GM12891 (cell line): ENCODE measurements around the gene KCNIP4.

Source experiments
- DNase-seq: peaks from one replicate; pipeline ENCODE4 v3.0.0; 2011; ENCODE audit warnings: low spot score; ENCODE audit not compliant: insufficient read length
- FAIRE-seq: peaks from 2 replicates; lab custom pipeline; 2011; peaks lifted over from hg19 to GRCh38; lab: Jason Lieb, UNC
- PAX5 ChIP-seq: IDR thresholded peaks from 2 replicates; pipeline ENCODE4 v1.6.1; 2011; ENCODE audit warnings: low read length, moderate library complexity, mild to moderate bottlenecking; ENCODE audit not compliant: insufficient read depth, severe bottlenecking
- POLR2A ChIP-seq: IDR thresholded peaks from 2 replicates; pipeline ENCODE4 v1.6.1; 2011; ENCODE audit warnings: low read depth, low read length, control low read depth
- POLR2AphosphoS5 ChIP-seq: IDR thresholded peaks from 2 replicates; pipeline ENCODE4 v1.6.1; 2011; ENCODE audit warnings: low read depth, low read length, control low read depth
- POU2F2 ChIP-seq: IDR thresholded peaks from 2 replicates; pipeline ENCODE4 v1.6.1; 2011; ENCODE audit warnings: low read depth, mild to moderate bottlenecking, control low read depth, low read length, moderate library complexity
- SPI1 ChIP-seq: IDR thresholded peaks from 2 replicates; pipeline ENCODE4 v1.6.1; 2011; ENCODE audit warnings: low read depth, low read length, control low read depth
- TAF1 ChIP-seq: IDR thresholded peaks from 2 replicates; pipeline ENCODE4 v1.6.1; 2011; ENCODE audit warnings: low read depth, low read length, control low read depth

Gene KCNIP4

DNA sequence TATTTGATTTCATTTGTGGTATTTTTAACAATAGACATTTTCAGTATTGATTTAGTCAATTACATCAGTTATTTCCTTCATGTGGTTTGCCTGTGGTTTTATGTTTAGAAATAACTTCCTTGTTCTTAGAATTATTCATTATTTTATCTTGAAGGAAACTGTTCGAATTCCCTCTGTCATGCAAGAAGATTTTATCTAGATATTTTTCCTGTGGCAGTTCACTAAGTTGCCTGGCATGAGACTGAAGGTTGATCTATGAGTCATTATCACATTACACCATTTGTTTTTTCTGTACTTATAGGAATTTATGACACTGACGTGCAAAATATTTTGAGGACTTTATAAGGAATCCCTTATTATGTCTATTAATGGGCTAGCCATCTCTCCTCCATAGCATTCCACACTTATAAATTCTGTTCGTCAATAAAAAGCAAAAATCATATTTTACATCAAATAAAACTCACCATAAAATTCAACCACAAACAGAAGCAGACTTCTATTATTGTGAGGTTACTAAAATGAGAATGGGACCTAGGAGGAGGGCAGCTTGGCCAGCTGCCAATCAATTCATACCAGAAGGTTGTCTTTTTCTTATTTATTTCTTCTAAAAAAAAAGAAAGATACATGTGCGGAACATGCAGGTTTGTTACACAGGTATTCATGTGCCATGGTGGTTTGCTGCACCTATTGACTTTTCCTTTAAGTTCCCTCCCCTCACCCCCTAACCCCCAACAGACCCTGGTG is 179.0 kb downstream of the KCNIP4 start:
- DNase-seq = no peak
- TF ChIP-seq POLR2AphosphoS5 = no peak
- no peak for TF ChIP-seq TAF1
- TF ChIP-seq SPI1 = no peak
- TF ChIP-seq POLR2A = no peak
- no peak for TF ChIP-seq PAX5
- TF ChIP-seq POU2F2 = no peak
- FAIRE-seq = no peak

DNA sequence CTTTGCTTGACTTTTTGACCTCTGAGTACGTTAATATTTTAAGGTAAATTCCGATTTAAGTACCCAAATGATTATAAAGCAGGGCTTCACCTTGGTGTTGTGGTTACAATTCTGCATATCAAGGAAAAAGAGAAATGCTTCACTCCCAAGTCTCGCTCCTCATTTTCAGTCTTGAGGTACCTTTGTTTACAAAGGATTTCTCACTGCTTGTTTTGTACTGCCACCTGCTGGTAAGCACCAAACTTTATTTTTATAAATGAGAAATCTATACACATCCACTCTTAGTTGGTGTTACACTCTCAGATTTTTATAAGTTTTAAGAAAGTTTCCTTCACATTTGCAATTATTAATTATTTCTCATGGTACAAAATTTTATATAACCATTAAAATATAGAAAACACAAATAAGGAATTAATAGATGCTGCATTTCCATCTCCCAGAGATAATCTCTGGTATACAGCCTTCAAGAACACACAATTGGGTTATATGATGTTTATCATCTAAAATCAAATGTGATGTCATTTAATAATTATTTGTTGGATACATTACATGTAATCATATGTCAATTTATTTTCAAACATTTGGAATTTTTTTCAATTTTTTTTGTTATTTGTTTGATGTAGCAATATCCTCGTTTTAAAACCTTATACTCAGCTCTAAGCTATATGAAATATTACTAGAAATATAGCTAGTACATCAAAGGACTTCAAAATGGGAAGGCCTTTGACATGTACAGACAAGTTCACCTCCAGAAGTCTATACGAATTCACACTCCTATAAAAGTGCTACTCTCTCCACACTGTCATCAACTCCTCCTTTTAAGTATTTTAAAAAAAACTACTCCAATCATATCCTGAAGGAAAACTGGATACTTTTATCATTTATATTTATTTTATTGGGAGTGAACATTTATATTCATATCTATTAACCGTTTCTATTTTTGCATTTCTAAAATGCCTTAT is 179.9 kb downstream of the KCNIP4 start:
- FAIRE-seq (no peak), DNase-seq (no peak)
- TF ChIP-seq POLR2AphosphoS5 (no peak), PAX5 (no peak), SPI1 (no peak), POU2F2 (no peak), POLR2A (no peak), TAF1 (no peak)

DNA sequence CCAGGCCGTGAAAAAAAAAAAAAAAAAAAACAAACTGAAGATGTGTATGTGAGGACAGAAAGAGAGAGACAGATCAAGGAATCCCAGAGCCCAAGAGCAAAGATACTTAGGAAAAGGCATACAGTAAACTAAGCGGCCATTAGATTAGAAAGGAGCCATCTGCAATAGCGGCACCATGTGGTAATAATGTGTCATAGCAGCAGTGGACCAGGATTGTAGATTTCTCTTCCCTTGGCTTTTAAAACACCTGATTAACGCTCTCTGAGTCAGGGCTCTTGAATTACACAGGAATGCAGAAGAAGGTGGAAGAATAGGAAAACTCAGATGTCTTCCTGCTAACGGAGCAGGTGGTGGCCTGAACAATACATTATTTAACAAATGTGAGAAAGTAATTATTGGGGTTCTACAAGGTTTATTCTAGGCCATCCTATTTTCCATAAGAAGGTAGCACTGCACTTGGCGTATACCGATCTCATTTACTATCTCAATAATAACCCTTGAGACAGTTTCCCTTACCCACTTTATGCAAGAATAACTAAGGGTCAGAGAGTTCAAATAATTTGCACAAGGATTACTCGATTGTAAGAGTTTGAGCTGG is 182.7 kb downstream of the KCNIP4 start:
- FAIRE-seq (peak; percentile 78), DNase-seq (peak; percentile 1)
- TF ChIP-seq TAF1 (no peak), POLR2A (no peak), POLR2AphosphoS5 (no peak), SPI1 (no peak), POU2F2 (no peak), PAX5 (no peak)

DNA sequence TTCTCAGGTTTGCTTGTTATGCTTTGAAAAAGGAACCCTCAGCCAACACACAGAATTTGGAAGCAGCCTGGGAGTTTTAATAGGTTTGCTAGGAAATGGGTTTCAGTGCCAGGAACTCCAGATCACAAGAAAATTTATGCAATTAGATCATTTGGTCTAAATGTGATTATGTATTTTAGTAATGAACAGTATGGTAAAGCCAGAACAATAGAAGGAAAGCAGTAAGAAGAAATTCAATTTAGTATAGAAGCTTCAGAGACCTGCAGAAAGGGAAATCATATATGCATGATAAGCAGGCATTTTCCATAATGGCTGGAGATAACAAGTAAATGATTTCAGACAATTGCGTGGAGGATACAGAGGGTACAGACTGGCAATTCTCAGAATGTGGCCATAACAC is 184.7 kb downstream of the KCNIP4 start:
- DNase-seq (no peak), FAIRE-seq (no peak)
- no peak for TF ChIP-seq PAX5

DNA sequence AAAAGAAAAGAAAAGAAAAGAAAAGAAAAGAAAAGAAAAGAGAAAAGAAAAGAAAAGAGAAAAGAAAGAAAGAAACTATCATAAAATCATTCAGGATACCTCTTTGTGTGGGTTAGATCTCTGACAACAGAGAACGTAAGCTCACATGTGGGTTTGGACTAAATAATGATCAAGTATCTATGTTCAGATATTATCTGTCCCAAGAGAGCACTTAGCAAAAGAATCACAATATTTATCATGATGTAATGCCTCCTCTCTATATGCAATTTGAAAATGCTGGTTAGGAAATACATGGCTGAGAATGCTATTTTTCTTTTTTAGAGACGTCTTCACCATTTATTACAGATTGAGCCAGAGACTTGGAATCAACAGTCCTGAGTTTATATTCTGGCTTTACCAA is 191.3 kb downstream of the KCNIP4 start:
- DNase-seq (no peak), FAIRE-seq (no peak)
- TF ChIP-seq SPI1 = no peak
- TF ChIP-seq POLR2AphosphoS5 = no peak
- no peak for TF ChIP-seq POLR2A
- TF ChIP-seq PAX5 = no peak
- no peak for TF ChIP-seq TAF1
- TF ChIP-seq POU2F2 = no peak

DNA sequence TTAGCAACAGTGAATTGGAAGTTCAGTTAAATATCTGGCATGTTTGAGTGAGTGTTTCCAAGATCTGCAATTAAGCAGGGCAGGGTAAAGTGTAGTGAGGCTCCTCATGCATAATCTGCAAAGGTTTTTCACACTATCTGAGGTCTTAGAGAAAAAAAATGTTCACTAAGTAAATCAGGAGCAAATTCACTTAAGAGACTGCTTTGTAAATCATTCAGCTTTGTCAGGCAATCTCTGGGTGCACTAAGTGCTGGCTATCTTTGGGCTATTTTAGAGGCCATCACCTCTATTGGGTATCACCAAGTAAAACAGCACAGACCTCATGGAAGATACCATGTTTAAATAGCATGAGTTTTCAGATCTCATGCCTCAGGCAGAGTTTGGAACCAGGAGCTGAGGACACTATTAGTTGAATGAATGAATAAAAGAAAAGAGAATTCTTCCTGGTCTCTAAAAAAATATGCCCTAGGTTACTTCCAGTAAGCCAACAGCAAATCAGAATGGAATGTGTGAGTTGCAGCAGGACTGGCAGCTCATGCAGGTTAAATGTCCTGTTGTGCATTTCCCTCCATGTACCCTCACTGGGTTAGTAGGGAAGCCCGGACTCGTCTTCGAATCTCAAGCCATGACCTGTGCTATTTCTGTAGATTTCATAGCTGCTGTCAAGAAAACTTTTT is 195.3 kb downstream of the KCNIP4 start:
- FAIRE-seq (no peak), DNase-seq (no peak)
- no peak for TF ChIP-seq POLR2A
- TF ChIP-seq POU2F2 = no peak
- no peak for TF ChIP-seq PAX5
- TF ChIP-seq POLR2AphosphoS5 = no peak
- TF ChIP-seq TAF1 = no peak
- TF ChIP-seq SPI1 = no peak

DNA sequence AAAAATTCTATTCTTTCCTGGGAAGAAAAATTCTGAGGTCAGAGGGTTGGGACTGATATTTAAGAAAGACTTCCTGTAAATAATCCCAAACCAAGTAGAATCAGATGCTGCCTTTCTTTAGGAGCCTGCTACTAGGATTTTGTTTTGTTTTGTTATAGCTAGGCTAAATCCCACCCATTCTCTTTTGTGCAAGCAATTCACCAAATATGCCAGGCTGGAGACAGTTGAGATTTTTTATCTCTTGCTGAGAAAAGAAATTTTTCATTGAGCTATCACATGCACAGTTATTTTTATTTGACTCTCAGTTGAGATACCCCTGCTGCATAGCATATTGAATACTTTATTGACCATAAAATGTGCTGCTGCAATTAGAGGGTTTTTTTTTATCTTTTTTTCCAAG is 196.0 kb downstream of the KCNIP4 start:
- DNase-seq = no peak
- no peak for TF ChIP-seq POU2F2
- TF ChIP-seq TAF1 = no peak
- no peak for TF ChIP-seq POLR2A
- TF ChIP-seq POLR2AphosphoS5 = no peak
- no peak for TF ChIP-seq SPI1
- no peak for TF ChIP-seq PAX5
- no peak for FAIRE-seq

DNA sequence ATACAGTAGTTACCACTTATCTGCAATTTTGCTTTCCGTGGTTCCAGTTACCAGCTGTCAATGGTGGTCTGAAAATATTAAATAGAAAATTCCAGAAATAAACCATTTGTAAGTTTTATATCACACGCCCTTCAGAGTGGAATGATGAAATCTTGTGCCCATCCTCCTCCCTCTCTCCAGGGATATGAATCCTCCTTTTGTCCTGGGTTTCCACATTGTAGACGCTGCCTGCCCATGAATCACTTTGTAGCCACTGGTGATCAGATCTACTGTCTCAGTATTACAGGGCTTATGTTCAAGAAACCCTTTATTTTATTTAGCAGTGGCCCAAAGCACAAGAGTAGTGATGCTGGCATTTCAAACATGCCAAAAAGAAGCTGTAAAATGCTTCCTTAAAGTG is 198.6 kb downstream of the KCNIP4 start:
- no peak for DNase-seq
- TF ChIP-seq TAF1 (no peak), POLR2AphosphoS5 (no peak), SPI1 (no peak), PAX5 (no peak), POU2F2 (no peak), POLR2A (no peak)
- no peak for FAIRE-seq

DNA sequence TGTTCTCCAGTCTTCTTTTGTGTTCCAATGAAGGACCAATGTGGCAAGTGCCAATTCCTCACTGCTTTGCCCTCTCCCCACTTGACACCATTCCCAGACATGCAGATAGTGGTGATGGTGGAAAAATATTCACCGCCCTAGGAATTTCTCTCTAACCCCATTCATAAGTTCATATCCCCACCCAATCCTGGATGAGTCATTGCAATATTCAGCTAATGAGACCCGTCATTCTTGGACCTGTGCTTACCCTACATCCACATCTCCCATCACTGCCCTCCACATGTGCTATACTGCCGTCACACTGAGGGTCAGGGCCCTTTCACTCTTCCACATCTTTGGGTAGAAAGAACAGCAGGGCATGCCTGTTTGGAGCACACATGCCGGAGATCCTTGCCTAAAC is 199.2 kb downstream of the KCNIP4 start:
- FAIRE-seq (no peak), DNase-seq (no peak)
- TF ChIP-seq SPI1 (no peak), POU2F2 (no peak), POLR2AphosphoS5 (no peak), POLR2A (no peak), TAF1 (no peak), PAX5 (no peak)

DNA sequence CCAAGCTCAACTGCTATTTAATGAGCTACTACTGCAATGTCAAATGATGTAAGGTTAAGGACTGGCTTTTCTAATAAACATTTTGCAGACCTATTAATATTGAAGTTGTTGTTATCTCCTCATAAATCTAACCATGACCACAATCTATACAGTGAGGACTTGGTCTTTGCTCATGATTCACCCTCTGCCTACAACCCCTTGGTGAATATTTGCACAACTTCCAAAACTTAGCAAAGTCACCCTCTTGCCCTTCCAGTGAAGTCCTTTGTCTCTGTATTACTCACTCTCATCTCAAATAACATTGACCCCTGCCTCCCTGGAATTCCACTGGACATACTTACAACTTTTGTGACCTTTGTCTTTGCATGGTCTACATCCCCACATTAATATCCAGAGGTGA is 204.5 kb downstream of the KCNIP4 start:
- FAIRE-seq (no peak), DNase-seq (no peak)
- no peak for TF ChIP-seq PAX5
- no peak for TF ChIP-seq SPI1
- TF ChIP-seq TAF1 = no peak
- TF ChIP-seq POU2F2 = no peak
- no peak for TF ChIP-seq POLR2A
- no peak for TF ChIP-seq POLR2AphosphoS5
